Esophagus muscularis mucosa (tissue), 4 donors: ENCODE measurements around the gene DLGAP5. TPM values are rescaled to one million over a fixed set of nuclear protein-coding genes. Genes with fewer than 3 reads are reported as not detected.

Source experiments
- DNase-seq: peaks from one replicate; pipeline ENCODE4 v3.0.0-alpha.2; 2017; ENCODE audit errors: extremely low spot score
- H3K27ac ChIP-seq, 4 donors: fragments of 200-600 bp; sonication (generic); replicated peaks in 1 of 4; 1 replicate in 3 of 4; 2 replicates in 1 of 4; pipeline ENCODE4 v1.5.1; 2016 to 2019; ENCODE audit warnings: mild to moderate bottlenecking in 1 of 4
- H3K27me3 ChIP-seq, 4 donors: fragments of 200-600 bp; sonication (generic); one replicate each; pipeline versions ENCODE4 v1.5.1 to v1.6.0; 2016 to 2019
- H3K36me3 ChIP-seq, 4 donors: fragments of 200-600 bp; sonication (generic); one replicate each; pipeline ENCODE4 v1.5.1; 2016 to 2019
- H3K4me1 ChIP-seq, 4 donors: fragments of 200-600 bp; sonication (generic); one replicate each; pipeline ENCODE4 v1.5.1; 2016 to 2019
- H3K4me3 ChIP-seq, 4 donors: fragments of 200-600 bp; sonication (generic); 1 replicate in 2 of 4; 2 replicates in 2 of 4; pipeline ENCODE4 v1.5.1; 2016 to 2019; ENCODE audit warnings: mild to moderate bottlenecking in 4 of 4, moderate library complexity in 1 of 4
- H3K9me3 ChIP-seq, 4 donors: fragments of 200-600 bp; sonication (generic); 1 replicate in 3 of 4; 2 replicates in 1 of 4; pipeline ENCODE4 v1.5.1; 2016 to 2019
- CTCF ChIP-seq, 3 experiments: fragments of 200-600 bp in 2 of 3; fragments of 450-650 bp in 1 of 3; sonication (generic) in 2 of 3; IDR thresholded peaks; one replicate each; pipeline ENCODE4 v1.5.1; 2017 to 2019; ENCODE audit warnings: antibody characterized with exemption in 3 of 3, mild to moderate bottlenecking in 2 of 3, moderate library complexity in 1 of 3
- EP300 ChIP-seq: sonication (generic); formaldehyde crosslinking; IDR thresholded peaks from one replicate; pipeline ENCODE4 v1.6.1; 2017; ENCODE audit warnings: antibody characterized with exemption
- POLR2A ChIP-seq: fragments of 450-650 bp; IDR thresholded peaks from one replicate; pipeline ENCODE4 v1.6.1; 2017; ENCODE audit warnings: antibody characterized with exemption, moderate library complexity, mild to moderate bottlenecking, low read depth
- POLR2AphosphoS5 ChIP-seq, 2 donors: sonication (generic); formaldehyde crosslinking; IDR thresholded peaks; one replicate each; pipeline ENCODE4 v1.6.1; 2017; ENCODE audit warnings: antibody characterized with exemption in 2 of 2
- WGBS: methylation state at CpG from one replicate; pipeline ENCODE4 v1.1.5; 2018; 5-methylcytosine and 5-hydroxymethylcytosine counted together
- intact Hi-C: fragments of 100-400 bp; cut with DNase I; formaldehyde crosslinking; loops from one replicate; pipeline ENCODE4 v1.15.1; 2023
- total RNA-seq, 4 donors: library from RNA; depleted of rRNA; stranded (reverse); fragments of >200 nt; gene quantifications; one replicate each; pipeline versions ENCODE4 v1.1.0 to v1.2.1, GENCODE V29; 2016

DLGAP5 gene
- total RNA-seq, 4 donors from 2014 or later: 0.69 TPM; not detected in 3

- DNase-seq: no peak
- peak overlapping the region; percentile 70 to 78 (median 74) for H3K27ac ChIP-seq
- intact Hi-C loops: no loop called here
These were observed 54.2 kb downstream of the DLGAP5 start for GRCh38 chr14:55136885-55137786.

GRCh38 chr14:55136241-55136640 lies 55.1 kb downstream of the DLGAP5 start:
- H3K27me3 ChIP-seq: no peaks in the 10 kb centered on the region
- intact Hi-C loops: no loop called here
- peaks cover 30 to 38% (median 34%) of the 10 kb centered on the region in 4 donors for H3K36me3 ChIP-seq
- peaks cover 63 to 79% (median 69%) of the 10 kb centered on the region in 4 donors for H3K4me1 ChIP-seq
- no peak overlapping the region for H3K4me3 ChIP-seq
- peak overlapping the region; percentile 70 to 78 (median 74) for H3K27ac ChIP-seq
- WGBS: 53% methylated on average over 3 of the region's 3 CpGs
- no peaks in the 10 kb centered on the region for H3K9me3 ChIP-seq
- no peak for DNase-seq
- no peak for TF ChIP-seq CTCF (IDR thresholded peaks at IDR 0.05)
- no peak for TF ChIP-seq EP300
- TF ChIP-seq POLR2AphosphoS5 (IDR thresholded peaks at IDR 0.05): no peak
- no peak for TF ChIP-seq POLR2A

More at GRCh38 chr14:55136885-55137786, 54.2 kb downstream of the DLGAP5 start:
- 31% methylated on average over 12 of the region's 12 CpGs for WGBS
- H3K36me3 ChIP-seq: peaks cover 39 to 47% (median 43%) of the 10 kb centered on the region in 4 donors
- H3K4me1 ChIP-seq: peaks cover 56 to 70% (median 61%) of the 10 kb centered on the region in 4 donors
- peak overlapping the region; percentile 24 to 32 (median 26) for H3K4me3 ChIP-seq
- TF ChIP-seq CTCF (IDR thresholded peaks at IDR 0.05) (peak in 1 of 3 experiments; percentile 10), EP300 (no peak), POLR2AphosphoS5 (IDR thresholded peaks at IDR 0.05) (peak; percentile 46 to 76)
- H3K9me3 ChIP-seq: no peaks in the 10 kb centered on the region
- no peaks in the 10 kb centered on the region for H3K27me3 ChIP-seq

- TF ChIP-seq CTCF (IDR thresholded peaks at IDR 0.05) (peak; percentile 49 to 61 (median 55)), POLR2A (no peak)
- WGBS: 34% methylated on average over 4 of the region's 4 CpGs
- Histone ChIP-seq H3K27ac (peak overlapping the region; percentile 22 to 94 (median 40)), H3K36me3 (peaks cover 5 to 10% (median 6%) of the 10 kb centered on the region in 4 donors), H3K9me3 (no peaks in the 10 kb centered on the region), H3K27me3 (no peaks in the 10 kb centered on the region), H3K4me3 (no peak overlapping the region), H3K4me1 (peaks cover 73 to 91% (median 87%) of the 10 kb centered on the region in 4 donors)
- intact Hi-C loops: loop anchor here (5.0 kb wide), 1 partner anchor 36 kb away; no protein-coding TSS in a partner anchor
- DNase-seq: no peak
These were observed 58.0 kb downstream of the DLGAP5 start for GRCh38 chr14:55133416-55133815.

GRCh38 chr14:55131370-55132137 lies 59.8 kb downstream of the DLGAP5 start:
- DNase-seq: no peak
- peaks cover 0 to 5% (median 0%) of the 10 kb centered on the region in 4 donors for H3K36me3 ChIP-seq
- intact Hi-C loops: loop anchor here (5.0 kb wide), 1 partner anchor 34 kb away; no protein-coding TSS in a partner anchor
- H3K27ac ChIP-seq: peak overlapping the region; percentile 94 to 98 (median 98)
- H3K4me3 ChIP-seq: peak overlapping the region; percentile 82 to 96 (median 88)
- peak; percentile 11 to 46 for TF ChIP-seq POLR2AphosphoS5 (IDR thresholded peaks at IDR 0.05)
- TF ChIP-seq EP300: no peak
- no peak for TF ChIP-seq POLR2A
- peak in 1 of 3 experiments; percentile 30 for TF ChIP-seq CTCF (IDR thresholded peaks at IDR 0.05)
- H3K27me3 ChIP-seq: no peaks in the 10 kb centered on the region
- peaks cover 59 to 91% (median 78%) of the 10 kb centered on the region in 4 donors for H3K4me1 ChIP-seq
- no peaks in the 10 kb centered on the region for H3K9me3 ChIP-seq
- WGBS: 66% methylated on average over 7 of the region's 7 CpGs
